Loucy (cell line): ENCODE results near the gene SYNDIG1.

Source experiments
- EZH2phosphoT487 ChIP-seq: fragments of 200-600 bp; IDR thresholded peaks from 2 replicates; pipeline ENCODE4 v1.6.1; 2018; ENCODE audit warnings: antibody characterized with exemption, mild to moderate bottlenecking, moderate library complexity, borderline replicate concordance
- TF ChIP-seq, protein P1 (sequence below): fragments of 200-600 bp; sonication (generic); conservative IDR thresholded peaks from 2 replicates; pipeline ENCODE4 v1.5.1; 2014; ENCODE audit warnings: mild to moderate bottlenecking, antibody characterized with exemption, low read length

DNA sequence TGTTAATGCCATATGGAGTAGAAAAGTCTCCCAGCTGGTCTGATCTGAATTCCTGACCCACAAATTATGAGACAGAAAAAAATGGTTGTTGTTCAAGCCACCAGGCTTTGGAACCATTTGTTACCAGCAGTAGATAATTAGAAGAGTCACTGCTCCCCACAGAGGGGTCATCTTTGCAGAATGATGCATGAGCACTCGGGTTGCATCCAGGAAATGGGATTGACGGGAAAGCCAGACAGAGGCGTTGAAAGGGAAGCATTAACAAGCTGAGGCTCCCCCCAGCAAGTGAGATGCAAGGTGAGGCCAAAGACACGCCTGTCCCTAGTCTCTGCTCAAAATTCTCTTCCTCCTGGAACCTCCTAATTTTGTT, 182.5 kb downstream of the SYNDIG1 start:
- TF ChIP-seq, protein P1, sequence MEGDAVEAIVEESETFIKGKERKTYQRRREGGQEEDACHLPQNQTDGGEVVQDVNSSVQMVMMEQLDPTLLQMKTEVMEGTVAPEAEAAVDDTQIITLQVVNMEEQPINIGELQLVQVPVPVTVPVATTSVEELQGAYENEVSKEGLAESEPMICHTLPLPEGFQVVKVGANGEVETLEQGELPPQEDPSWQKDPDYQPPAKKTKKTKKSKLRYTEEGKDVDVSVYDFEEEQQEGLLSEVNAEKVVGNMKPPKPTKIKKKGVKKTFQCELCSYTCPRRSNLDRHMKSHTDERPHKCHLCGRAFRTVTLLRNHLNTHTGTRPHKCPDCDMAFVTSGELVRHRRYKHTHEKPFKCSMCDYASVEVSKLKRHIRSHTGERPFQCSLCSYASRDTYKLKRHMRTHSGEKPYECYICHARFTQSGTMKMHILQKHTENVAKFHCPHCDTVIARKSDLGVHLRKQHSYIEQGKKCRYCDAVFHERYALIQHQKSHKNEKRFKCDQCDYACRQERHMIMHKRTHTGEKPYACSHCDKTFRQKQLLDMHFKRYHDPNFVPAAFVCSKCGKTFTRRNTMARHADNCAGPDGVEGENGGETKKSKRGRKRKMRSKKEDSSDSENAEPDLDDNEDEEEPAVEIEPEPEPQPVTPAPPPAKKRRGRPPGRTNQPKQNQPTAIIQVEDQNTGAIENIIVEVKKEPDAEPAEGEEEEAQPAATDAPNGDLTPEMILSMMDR, result no peak
- TF ChIP-seq EZH2phosphoT487, result no peak
